Activated CD4-positive, alpha-beta T cell treated with anti-CD3 and anti-CD28 coated beads, Interleukin-2, Interleukin-4, amounts not matched to agents 100 ng/mL and 50 ng/mL, durations not matched to agents 16 hours and 8 hours (primary cell): ENCODE results near the gene SLC7A5.
"Not testable (repeated sequence)": the region's sequence is repeated elsewhere in the genome, so short reads cannot be mapped to it uniquely, and the experiment has no call there.

Source experiments
- DNase-seq: peaks from one replicate; pipeline ENCODE4 v3.0.0-alpha.2; 2020; ENCODE audit warnings: low spot score

SLC7A5 gene

GRCh38 chr16:87822108-87822970, 47.0 kb downstream of the SLC7A5 start:
- DNase-seq = no peak

GRCh38 chr16:87821376-87822107, 47.8 kb downstream of the SLC7A5 start:
- DNase-seq = no peak

GRCh38 chr16:87819983-87820382, 49.3 kb downstream of the SLC7A5 start:
- DNase-seq = no peak

- no peak for DNase-seq
Observed at GRCh38 chr16:87819282-87819681, 50.0 kb downstream of the SLC7A5 start.

GRCh38 chr16:87818533-87819161, 50.7 kb downstream of the SLC7A5 start:
- no peak for DNase-seq

GRCh38 chr16:87817910-87818309, 51.4 kb downstream of the SLC7A5 start:
- no peak for DNase-seq

GRCh38 chr16:87817370-87817769, 51.9 kb downstream of the SLC7A5 start:
- not testable (repeated sequence) for DNase-seq

- no peak for DNase-seq
Observed at GRCh38 chr16:87816507-87817100, 52.7 kb downstream of the SLC7A5 start.

GRCh38 chr16:87815567-87815966, 53.7 kb downstream of the SLC7A5 start:
- no peak for DNase-seq

GRCh38 chr16:87812200-87812656, 57.1 kb downstream of the SLC7A5 start:
- no peak for DNase-seq

GRCh38 chr16:87811454-87811853, 57.9 kb downstream of the SLC7A5 start:
- not testable (repeated sequence) for DNase-seq

GRCh38 chr16:87809150-87809902, 60.0 kb downstream of the SLC7A5 start:
- DNase-seq = no peak

- DNase-seq = no peak
Observed at GRCh38 chr16:87808108-87808507, 61.2 kb downstream of the SLC7A5 start.

- DNase-seq = peak; percentile 69
Observed at GRCh38 chr16:87806641-87807546, 62.4 kb downstream of the SLC7A5 start.

GRCh38 chr16:87806261-87806640, 63.1 kb downstream of the SLC7A5 start:
- DNase-seq = peak; percentile 34

- no peak for DNase-seq
Observed at GRCh38 chr16:87803385-87803784, 65.9 kb downstream of the SLC7A5 start.

- DNase-seq = no peak
Observed at GRCh38 chr16:87802670-87803069, 66.6 kb downstream of the SLC7A5 start.

GRCh38 chr16:87801679-87802259, 67.5 kb downstream of the SLC7A5 start:
- DNase-seq = no peak

GRCh38 chr16:87800497-87800896, 68.8 kb downstream of the SLC7A5 start:
- DNase-seq = no peak

GRCh38 chr16:87795336-87795735, 74.0 kb downstream of the SLC7A5 start:
- no peak for DNase-seq
